Hepatic stellate cell (primary cell): Measurements from ENCODE around the gene DAND5.

Source experiments
- DNase-seq: peaks from one replicate; pipeline ENCODE4 v3.0.0; 2011; ENCODE audit warnings: low spot score

Gene DAND5

DNA sequence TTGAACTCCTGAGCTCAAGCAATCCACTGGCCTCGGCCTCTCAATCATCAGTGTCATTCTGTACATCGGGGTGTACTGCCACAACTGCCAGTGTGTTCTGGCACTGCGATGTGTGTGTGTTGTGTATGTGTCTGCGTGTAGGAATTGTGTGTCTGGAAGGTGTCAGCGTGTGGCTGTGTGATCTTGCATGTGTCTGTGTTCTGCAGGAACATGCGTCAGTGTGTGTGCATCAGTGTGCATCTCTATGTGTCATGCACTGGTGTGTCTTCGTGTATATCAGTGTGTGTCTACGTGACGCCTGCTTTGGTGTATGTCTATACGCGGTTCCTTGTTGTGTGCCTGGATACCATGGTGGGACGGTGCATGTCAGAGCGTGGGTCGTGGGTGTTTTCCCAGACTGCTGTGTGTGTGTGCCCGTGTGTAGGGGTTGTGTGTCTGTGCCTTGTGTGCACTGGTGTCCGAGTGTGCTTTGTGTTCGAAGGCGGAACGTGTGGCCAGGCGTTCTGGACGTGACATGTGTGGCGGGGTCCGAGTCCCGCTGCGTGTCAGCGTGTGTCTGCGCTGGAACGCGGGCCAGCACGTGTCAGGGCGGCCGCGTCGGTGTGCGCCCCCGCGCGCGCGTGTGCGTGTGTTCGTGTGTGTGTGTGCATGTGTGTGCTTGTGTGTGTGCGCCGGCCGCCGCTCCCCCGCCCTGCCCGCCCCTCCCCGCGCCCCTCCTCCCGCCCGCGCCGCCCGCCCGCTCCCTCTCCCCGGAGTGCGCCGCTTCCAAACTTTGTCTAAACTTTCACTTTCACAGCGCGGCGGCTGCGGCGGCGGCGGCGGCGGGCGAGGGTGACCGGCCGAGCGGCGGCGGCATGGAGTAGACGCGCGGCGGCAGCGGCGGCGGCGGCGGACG is 25.6 kb downstream of the DAND5 start, which contains the start of gene NFIX:
NFIX (plus strand) TSS at position 775 of the 895 bp plus-strand sequence. CDS start 363 bp downstream, outside the sequence.
- peak; percentile 82 for DNase-seq

DNA sequence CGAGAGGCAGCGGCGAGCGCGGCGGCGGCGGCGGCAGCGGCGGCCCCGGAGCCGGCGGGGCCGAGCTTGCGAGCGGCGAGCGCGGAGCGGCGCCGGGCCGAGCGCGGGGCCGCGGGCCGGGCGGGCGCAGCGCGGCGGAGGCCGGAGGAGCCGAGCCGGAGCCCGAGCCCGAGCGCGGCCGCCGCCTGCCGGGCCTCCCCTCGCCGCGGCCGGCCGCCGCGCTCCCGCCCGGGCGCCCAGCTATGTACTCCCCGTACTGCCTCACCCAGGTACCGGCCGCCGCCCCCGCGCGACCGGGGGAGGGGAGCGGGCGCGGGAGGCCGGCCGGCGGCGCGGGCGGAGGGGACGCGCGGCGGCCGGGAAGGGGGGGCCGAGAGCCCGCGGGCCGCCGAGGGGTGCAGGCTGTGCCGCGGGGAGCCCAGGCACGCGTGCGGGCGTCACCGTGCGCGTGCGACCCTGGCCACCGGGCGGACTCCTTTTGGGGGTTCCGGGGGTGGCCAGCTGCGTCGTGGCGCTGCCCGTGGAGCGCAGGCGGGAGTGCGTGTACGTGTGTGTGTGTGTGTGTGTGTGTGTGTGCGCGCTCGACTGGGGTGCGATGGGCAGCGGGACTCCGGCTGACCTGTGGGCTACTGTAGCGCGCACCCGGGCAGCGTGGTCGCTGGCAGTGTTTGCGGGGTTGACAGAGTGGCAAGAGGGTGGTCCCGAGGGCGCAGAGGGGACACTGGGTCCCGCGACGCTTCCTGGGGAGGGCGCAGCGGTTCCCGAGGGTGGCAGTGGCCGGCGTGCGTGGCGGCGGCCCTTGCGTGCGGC is 26.4 kb downstream of the DAND5 start:
- DNase-seq: peak; percentile 65

DNA sequence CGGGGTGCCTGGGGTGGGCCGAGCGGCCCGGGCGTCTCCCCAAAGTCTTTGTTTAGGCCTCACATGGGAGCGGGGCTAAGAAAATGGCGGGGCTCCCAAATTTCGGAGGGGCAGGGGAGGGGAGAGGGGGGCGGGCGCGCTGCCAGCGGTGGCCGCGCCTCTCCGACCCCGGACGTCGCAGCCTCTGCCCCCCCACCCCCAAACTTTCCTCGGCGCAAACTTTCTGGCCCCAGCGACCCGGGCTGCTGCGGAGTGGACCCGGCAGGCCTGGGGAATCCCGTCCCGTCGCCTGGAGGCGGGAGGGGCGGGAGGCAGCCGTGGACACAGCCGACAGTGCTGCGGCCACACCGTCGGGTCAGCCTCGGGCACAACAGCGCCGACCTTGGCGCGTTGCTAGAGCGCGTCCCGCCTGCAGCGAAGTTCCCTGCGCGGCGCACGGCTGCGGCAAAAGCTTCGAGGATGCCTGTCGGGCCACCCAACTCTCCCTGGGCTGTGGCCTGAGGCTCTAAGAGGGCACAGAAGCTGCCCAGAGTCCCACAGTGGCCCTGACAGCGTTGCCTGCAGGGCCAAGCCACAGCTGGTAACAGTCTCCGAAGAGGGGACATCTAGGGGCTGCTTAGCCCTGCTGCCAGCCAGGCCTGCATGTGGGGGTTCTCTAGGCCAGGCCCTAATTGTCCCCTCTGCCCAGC is 27.2 kb downstream of the DAND5 start:
- peak; percentile 69 for DNase-seq

DNA sequence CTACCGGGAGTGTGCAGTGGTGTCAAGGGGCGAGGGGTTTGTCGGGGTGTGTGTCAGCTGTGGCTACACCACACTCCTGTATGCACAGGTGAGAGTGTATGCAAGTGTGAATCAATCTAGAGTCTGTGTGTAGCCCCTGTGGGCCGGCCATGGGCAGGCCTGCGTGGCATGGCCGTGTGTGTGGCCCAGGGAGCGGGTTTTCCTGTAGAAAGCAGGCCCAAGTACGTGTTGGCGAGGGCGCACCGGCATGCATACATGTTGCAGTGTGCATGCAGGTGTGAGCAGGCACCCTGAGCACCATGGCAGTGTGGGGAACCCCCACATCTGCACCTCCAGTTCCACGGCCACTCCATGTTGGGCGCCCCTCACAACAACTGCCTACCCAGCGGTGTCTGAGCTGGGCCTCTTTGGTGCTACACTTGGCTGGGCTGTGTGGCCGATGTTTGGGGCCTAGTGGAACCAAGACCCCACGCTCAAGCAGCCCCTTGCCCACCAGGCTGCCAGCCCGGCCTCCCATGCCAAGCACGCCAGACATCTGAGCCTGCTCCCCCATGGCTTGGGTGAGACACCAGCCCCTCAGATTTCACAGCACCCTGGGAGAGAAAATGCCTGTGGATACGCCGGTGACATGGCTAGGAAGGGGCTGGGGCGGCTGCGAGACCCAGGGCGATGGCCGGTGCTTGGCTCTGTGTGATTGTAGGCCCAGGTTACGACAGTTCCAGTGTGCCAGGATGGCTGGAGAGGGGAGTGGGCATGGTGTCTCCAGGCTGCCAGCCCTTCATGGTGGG is 28.0 kb downstream of the DAND5 start:
- DNase-seq: no peak

DNA sequence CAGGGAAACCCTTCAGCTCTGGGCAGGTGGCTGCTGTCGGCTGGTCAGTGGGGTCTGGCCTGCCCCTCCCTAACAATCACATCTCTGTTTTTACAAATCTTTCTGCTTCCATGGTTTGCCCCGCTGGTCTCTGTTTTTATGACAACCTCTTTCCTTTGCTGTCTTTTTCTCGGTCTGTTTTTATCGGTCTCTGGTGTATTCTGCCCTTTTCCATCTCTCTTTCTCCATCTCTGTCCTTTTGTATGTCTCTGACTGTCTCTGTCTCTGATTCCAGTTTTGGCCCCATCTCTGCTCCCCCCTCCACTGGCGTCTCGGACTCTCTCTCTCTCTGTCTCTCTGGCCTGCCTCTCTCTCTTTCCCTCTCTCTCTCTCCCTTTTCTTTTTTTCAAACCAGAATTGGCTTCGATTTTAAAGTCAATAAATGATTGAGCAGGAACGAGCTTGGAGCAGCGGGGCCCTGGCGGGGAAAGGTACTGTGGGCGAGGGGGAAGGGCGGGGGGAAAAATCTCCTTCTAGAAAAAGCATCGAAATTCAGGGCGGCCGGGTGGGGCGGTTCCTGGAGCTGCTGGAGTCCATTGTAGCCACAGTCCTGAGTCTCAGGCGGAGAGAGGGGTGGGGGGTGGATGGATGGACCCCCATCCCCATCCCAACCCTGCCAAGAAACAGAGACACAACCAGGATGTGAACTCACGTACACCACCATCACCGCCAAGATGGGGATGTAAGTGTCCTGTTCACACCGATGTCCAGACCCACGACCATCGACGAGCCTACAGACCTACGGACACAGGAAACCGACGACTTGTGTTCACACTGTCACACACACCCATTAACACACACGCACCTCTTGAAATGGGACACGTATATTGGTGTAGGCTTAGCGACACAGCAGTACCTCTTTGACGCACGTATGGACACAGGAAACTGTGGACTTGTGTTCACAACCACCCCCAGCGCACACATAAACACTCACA is 28.9 kb downstream of the DAND5 start:
- DNase-seq: no peak

DNA sequence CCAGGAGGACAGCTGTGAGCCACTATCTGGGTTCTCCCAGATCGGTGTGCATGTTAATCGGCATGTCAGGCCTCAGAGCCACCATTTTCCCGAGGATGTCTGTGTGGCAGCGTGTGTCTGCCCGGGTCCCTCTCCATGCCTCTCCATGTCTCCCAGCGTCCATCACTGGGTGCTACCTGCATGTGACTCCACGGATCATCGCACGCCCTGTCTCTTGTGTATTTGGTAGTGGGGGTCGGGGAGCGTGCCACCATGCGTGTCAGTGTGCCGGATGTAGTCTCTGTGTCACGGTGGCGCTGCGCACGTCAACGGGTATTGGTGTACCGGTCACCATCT is 31.8 kb downstream of the DAND5 start:
- no peak for DNase-seq

DNA sequence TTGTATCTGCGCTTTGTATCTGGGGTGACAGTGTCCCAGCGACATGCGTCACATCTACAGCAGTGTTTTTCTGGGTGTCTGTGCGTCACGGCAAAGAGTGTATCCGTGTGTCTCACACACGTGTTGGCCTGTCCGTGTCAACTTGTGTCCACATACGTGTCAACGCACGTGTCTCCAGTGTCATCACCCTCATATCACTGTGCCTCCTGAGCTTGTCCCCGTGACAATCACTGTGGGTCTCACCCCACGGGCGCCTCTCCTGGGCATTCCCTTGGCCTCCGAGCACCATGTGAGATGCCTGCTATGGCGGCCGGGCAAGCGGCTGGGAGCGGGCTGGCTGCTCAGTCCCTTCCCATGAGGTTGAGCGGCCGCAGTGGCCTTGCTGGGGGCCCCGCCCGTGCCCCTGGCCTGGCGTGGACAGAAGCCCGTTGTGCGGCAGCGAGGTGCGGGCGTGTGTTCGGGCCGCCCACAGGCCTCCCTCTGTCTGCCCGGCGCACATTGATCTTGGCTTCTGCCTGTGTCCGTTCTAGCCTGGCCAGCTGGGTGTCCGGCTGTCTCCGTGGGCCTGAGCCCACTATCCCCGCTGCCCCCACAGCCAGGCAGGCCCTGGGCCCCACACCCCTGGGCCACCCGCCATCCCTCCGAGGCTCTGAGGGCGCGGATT is 32.3 kb downstream of the DAND5 start:
- DNase-seq: no peak

DNA sequence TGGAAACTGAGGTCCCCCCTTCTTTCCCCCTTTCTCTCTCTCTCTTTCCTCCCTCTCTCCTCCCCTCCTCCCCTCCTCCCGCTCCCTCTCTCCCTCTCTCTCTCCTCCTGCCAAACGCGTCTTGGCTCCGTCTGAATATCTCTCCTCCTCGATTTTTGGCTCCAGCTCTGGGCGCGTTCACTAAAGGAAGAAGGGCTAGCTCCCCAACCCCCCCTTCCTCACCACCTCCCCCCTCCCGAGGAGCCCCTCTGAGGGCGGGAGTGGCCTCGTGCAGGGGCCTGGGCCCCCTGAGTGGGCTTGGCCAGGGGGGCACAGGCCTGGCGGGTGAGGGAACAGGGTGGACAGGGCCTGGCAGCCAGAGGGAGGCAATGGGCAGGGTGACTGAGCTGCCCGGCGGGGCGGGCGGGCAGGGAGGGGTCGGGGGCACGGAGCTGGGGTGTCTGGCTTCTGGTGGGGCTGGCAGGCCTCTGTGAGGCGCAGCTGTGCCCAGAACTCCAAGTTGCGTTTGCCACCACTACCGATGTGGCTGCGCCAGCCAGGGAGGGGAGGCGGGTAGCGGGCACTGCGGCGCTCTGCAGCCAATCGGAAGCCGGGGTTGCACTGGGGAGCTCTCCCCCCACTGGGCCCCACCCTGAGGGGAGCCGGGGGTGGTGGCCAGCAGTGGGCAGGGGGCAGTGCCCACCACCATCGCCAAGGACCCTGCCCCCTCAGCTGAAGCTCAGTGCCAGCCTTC is 33.0 kb downstream of the DAND5 start:
- no peak for DNase-seq

DNA sequence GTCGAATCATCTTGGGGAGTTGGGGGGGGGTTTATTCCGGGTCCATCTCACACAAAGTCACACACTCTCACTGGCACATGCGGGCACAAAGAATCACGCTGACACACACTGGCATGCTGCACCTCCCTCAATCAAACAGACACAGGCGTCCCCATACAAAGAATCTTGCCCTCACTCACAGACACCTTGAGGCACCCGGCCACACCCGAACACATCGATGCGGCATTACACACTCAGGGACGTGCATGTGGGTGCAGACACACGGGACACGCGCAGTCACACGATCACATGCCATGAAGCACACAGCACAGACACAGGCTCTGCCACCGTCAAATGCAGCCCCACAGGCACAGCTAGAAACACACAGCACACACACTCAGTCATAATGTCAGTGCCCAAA is 33.7 kb downstream of the DAND5 start:
- DNase-seq: no peak

DNA sequence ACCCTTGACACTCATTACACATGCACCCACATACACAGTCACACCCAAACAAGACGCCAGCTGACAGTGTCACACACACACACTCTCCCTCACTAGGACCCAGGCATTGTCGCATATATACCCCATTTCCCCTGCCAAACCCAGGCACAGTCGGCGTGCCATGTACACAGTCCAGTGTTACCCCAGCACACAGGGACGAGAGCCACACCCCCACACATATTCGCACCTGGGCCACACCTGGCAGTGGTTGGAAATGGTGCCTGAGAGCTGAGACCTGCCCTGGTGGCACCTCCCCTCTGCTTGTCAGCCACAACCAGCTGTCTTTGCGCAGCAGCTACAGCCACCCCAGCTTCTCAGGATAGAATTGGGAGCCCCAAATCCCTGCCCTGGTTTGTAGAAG is 34.9 kb downstream of the DAND5 start:
- DNase-seq: no peak

DNA sequence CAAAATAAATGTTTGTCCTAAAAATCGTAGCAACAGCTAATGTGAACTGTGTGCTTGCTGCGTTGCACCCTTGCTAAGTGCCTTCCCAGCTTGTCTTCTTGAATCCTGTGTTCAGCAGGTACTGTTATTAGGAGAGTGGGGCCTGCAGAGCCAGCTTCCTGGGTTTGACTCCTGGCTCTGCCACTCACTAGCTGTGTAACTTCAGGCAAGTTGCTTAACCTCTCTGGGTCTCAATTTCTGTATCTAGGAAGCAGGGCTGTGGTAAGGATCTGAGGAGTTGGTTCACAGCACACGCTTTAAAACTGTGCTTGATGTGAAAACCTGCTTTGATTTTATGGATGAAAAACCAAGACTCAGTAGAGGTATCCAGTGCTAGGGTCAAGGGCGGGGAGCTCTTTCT is 35.9 kb downstream of the DAND5 start:
- DNase-seq: no peak

DNA sequence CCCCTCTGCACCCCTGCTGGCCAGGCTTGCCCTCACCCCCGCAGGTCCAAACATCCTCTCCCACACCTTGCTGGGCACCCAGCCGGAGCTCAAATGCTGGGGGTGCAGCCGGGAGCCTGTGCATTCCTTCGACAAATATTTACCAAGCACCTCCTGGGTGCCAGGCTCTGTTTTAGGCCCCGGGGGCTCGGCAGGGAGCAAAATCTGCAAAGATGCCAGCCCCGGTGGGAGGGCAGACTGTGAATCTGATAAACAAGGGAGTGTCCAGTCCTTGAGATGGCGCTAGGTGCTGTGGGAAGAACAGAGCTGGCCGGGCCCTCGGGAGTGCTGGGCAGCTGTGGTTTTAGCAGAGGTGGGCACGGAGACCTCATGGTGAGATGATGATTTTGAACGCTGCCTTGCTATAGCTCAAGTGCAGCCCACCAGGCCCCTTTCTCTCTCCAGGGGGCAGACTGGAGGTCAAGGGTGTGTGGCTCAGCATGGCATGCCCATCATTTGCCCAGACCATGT is 36.5 kb downstream of the DAND5 start:
- no peak for DNase-seq

DNA sequence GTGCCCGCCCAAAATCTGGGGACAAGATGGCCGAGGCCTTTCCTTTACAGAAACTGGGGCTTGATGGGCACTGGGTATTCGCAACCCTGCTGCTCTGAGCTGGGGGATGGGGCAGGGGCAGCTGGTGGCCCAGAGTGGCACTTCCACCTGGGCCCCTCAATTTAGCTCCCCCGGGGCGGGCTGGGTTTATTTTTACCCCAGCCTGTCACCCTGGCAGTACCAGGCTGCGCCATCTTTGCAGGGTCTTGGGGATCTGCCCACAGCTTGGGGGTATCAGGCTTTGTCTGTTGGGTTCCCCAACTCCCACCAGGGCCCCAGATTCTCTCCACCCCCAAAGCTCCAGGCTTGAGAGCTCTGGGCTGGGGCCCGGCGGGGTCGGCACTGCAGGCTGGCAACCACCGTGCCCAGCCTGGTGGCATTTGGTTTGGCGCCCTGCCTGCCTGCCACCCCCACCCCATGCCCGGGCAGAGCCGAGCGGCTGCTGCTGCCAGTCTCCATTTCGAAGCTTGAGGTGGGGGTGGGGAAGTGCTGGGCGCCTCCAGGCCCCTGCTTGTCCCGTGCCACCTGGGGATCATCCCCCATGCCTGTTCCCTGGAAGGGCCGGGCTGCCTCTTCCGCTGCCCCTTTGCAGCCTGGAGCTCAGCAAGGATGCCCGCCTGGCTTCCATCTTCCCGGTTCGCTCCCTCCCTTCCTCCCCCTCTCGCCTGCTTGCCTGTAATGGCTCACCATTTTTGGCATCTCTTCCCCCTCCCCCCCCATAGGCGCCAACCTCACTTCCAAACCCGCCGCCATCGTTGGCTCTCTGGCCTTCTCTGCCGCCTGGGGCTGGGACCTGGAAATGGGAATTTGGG is 37.3 kb downstream of the DAND5 start:
- DNase-seq: no peak

DNA sequence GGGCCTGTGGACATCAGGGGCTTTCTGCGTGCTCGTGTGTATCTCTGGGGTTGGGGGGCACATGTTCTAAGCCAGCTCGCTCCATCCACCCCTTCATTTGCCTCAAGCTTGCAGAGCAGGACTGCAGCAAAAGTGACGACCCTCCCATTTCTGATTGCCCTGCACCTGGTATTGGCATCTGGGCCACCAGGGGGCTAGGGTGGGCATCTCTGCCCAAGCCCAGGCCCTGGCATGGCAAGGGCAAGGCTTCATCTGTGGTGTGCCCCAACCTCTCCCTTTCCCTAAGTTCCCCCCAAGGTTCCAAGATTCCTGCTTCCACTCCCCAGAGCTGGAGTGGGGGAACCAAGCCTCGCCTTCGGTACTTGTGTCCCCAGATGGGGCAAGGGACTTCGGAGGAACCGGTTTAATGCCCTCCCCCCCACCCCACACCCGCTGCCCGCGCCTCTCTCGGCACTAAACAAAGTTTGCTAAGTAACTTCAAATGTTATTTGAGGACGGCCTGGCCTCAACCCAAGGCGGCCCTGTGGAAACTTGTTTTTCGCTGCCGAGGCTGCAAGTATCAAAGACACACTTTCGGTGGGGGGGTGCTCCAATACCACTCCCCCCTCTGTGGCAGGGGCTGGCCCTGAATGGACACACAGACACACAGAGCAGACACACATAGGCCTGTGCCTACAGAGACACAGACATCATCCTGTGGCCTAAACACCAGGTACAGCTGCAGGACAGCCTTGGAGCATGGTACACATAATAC is 38.1 kb downstream of the DAND5 start:
- DNase-seq: no peak

DNA sequence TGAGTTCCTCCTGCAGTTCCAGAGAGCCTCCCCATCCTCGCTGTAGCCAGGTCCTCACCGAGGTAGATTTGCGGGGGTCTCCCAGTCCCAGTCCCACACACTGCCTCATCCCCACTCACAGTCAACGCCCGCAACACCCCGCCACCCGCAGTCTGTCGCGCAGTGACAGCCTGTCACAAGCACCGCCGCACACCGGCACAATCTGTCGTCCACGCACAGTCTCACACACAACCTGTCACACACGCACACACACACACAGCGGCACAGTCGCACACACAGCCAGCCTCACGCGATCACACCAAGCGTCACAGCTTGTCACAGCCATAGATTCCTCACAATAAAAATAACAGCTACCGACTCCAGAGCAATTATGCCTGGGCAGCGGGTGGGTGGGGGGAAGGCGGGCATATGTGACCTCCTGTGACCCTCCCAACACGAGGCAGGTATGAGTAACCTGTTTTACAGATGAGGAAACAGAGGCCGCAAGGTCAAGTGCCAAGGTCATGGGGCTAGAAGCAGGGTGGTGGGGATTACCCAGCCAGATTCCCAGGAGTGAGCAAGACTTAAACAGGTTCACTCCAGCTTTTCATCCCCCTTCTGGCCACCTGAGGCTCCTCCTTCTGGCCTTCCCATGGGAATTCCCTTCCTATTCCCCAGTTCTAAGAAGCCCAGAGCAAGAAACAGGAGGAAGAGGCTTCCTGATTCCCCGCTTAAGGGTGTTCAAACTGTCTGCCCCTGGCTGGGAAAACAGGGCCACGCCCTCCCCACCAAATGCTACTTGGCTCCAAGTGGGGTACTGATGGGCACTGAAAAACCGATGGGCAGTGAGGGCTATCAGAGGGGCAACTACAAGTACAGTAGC is 39.8 kb downstream of the DAND5 start:
- DNase-seq: no peak
